GM12891 (cell line): ENCODE data around the gene P2RX4.

ENCODE experiments used
- POLR2A ChIP-seq: IDR thresholded peaks from 2 replicates; pipeline ENCODE4 v1.6.1; 2011; ENCODE audit warnings: low read depth, low read length, control low read depth
- POLR2AphosphoS5 ChIP-seq: IDR thresholded peaks from 2 replicates; pipeline ENCODE4 v1.6.1; 2011; ENCODE audit warnings: low read depth, low read length, control low read depth

DNA sequence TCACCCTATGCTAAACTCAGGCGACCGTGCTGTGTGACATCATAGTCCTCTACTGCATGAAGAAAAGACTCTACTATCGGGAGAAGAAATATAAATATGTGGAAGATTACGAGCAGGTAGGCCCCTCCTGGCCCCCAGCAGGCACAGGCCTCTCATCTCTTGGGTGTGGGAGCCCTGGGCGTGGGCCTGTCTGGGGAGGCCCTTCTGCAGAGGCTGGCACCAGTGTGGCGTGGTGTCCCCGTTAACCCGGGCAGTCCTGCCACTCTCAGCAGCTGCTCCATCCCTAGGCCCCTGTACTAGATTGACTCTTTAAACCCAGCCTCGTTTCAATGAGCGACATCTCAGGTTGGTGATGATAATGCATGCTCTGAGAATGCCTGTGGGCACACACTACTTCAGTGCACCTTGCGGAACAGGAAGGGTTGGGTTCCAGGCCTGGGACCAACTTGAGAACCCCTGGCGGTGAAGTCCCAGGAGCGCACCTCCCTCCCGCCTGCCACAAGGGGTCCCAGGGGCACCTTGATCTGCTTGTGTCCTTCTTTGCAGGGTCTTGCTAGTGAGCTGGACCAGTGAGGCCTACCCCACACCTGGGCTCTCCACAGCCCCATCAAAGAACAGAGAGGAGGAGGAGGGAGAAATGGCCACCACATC is 23.2 kb downstream of the P2RX4 start:
- no peak for TF ChIP-seq POLR2A
- TF ChIP-seq POLR2AphosphoS5, result no peak
